Liver (tissue), 3 donors: Measurements from ENCODE around the gene CDHR5.

Source experiments
- EGR1 ChIP-seq, 2 donors: IDR thresholded peaks; 2 replicates each; pipeline ENCODE4 v1.6.1; 2016 to 2018; ENCODE audit warnings: antibody characterized with exemption in 2 of 2, low read depth in 2 of 2
- GABPA ChIP-seq, 2 donors: IDR thresholded peaks in 1 of 2; conservative IDR thresholded peaks in 1 of 2; 2 replicates each; pipeline ENCODE4 v1.6.1; 2016; ENCODE audit warnings: antibody characterized with exemption in 2 of 2, mild to moderate bottlenecking in 1 of 2, moderate library complexity in 1 of 2
- JUND ChIP-seq, 2 donors: IDR thresholded peaks; 2 replicates each; pipeline ENCODE4 v1.6.1; 2016; ENCODE audit warnings: antibody characterized with exemption in 2 of 2
- NR2F2 ChIP-seq: IDR thresholded peaks from 2 replicates; pipeline ENCODE4 v1.6.1; 2016; ENCODE audit warnings: antibody characterized with exemption
- RAD21 ChIP-seq, 2 donors: IDR thresholded peaks; 2 replicates each; pipeline ENCODE4 v1.6.1; 2016; ENCODE audit warnings: antibody characterized with exemption in 2 of 2, mild to moderate bottlenecking in 2 of 2
- RXRA ChIP-seq, 2 donors: IDR thresholded peaks; 2 replicates each; pipeline ENCODE4 v1.6.1; 2017 to 2018; ENCODE audit warnings: antibody characterized with exemption in 2 of 2, mild to moderate bottlenecking in 1 of 2
- SP1 ChIP-seq: IDR thresholded peaks from 2 replicates; pipeline ENCODE4 v1.6.1; 2018; ENCODE audit warnings: antibody characterized with exemption, mild to moderate bottlenecking
- TAF1 ChIP-seq: conservative IDR thresholded peaks from 2 replicates; pipeline ENCODE4 v1.6.1; 2016; ENCODE audit warnings: antibody characterized with exemption, mild to moderate bottlenecking
- YY1 ChIP-seq: IDR thresholded peaks from 2 replicates; pipeline ENCODE4 v1.6.1; 2016; ENCODE audit warnings: antibody characterized with exemption, mild to moderate bottlenecking
- TF ChIP-seq, protein P1 (sequence below): fragments of 150-350 bp; IDR thresholded peaks from 2 replicates; pipeline ENCODE4 v1.5.1; 2017; ENCODE audit warnings: improper control_type of control experiment, low read depth, low read length; ENCODE audit not compliant: missing input control
- TF ChIP-seq, protein P2 (sequence below): IDR thresholded peaks from 2 replicates; pipeline ENCODE4 v1.6.1; 2016; ENCODE audit warnings: antibody characterized with exemption, mild to moderate bottlenecking
- TF ChIP-seq, protein P3 (sequence below): IDR thresholded peaks from 2 replicates; pipeline ENCODE4 v1.6.1; 2016; ENCODE audit warnings: antibody characterized with exemption
- TF ChIP-seq, protein P4 (sequence below): IDR thresholded peaks from 2 replicates; pipeline ENCODE4 v1.6.1; 2016; ENCODE audit warnings: antibody characterized with exemption
- donor health status: healthy.
- donor health status: healthy.

DNA sequence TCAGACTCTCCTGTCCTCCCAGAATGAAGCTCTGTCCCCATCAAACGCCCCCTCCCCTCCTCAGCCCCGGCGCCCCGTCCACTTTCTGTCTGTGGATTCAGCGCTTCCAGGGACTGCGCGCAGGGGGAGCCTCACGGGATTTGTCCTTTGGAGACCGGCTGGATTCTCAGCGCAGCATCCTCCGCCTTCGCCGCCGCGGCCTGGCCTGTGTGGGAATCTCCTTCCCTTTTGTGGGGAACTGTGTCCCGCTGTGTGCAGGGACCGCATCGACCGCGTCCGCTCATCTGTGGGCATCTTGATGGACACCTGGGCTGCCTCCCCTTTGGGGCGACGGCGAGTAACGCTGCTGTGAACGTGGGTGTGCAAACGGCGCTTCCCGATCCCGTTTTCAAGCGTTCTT lies 3.3 kb upstream of the CDHR5 start:
- TF ChIP-seq, protein P1, sequence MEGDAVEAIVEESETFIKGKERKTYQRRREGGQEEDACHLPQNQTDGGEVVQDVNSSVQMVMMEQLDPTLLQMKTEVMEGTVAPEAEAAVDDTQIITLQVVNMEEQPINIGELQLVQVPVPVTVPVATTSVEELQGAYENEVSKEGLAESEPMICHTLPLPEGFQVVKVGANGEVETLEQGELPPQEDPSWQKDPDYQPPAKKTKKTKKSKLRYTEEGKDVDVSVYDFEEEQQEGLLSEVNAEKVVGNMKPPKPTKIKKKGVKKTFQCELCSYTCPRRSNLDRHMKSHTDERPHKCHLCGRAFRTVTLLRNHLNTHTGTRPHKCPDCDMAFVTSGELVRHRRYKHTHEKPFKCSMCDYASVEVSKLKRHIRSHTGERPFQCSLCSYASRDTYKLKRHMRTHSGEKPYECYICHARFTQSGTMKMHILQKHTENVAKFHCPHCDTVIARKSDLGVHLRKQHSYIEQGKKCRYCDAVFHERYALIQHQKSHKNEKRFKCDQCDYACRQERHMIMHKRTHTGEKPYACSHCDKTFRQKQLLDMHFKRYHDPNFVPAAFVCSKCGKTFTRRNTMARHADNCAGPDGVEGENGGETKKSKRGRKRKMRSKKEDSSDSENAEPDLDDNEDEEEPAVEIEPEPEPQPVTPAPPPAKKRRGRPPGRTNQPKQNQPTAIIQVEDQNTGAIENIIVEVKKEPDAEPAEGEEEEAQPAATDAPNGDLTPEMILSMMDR = no peak
- TF ChIP-seq JUND (IDR thresholded peaks at IDR 0.05) (no peak), YY1 (no peak), TAF1 (no peak), RXRA (IDR thresholded peaks at IDR 0.05) (no peak), RAD21 (IDR thresholded peaks at IDR 0.05) (no peak), SP1 (no peak), GABPA (IDR thresholded peaks at IDR 0.05 in 1 of 2, conservative IDR thresholded peaks at IDR 0.05 in 1 of 2) (no peak), EGR1 (IDR thresholded peaks at IDR 0.05; ENCODE audit: low read depth in 2 of 2) (no peak), NR2F2 (no peak)
- TF ChIP-seq, protein P2, sequence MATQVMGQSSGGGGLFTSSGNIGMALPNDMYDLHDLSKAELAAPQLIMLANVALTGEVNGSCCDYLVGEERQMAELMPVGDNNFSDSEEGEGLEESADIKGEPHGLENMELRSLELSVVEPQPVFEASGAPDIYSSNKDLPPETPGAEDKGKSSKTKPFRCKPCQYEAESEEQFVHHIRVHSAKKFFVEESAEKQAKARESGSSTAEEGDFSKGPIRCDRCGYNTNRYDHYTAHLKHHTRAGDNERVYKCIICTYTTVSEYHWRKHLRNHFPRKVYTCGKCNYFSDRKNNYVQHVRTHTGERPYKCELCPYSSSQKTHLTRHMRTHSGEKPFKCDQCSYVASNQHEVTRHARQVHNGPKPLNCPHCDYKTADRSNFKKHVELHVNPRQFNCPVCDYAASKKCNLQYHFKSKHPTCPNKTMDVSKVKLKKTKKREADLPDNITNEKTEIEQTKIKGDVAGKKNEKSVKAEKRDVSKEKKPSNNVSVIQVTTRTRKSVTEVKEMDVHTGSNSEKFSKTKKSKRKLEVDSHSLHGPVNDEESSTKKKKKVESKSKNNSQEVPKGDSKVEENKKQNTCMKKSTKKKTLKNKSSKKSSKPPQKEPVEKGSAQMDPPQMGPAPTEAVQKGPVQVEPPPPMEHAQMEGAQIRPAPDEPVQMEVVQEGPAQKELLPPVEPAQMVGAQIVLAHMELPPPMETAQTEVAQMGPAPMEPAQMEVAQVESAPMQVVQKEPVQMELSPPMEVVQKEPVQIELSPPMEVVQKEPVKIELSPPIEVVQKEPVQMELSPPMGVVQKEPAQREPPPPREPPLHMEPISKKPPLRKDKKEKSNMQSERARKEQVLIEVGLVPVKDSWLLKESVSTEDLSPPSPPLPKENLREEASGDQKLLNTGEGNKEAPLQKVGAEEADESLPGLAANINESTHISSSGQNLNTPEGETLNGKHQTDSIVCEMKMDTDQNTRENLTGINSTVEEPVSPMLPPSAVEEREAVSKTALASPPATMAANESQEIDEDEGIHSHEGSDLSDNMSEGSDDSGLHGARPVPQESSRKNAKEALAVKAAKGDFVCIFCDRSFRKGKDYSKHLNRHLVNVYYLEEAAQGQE = no peak
- TF ChIP-seq, protein P3, sequence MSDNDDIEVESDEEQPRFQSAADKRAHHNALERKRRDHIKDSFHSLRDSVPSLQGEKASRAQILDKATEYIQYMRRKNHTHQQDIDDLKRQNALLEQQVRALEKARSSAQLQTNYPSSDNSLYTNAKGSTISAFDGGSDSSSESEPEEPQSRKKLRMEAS = no peak
- TF ChIP-seq, protein P4, sequence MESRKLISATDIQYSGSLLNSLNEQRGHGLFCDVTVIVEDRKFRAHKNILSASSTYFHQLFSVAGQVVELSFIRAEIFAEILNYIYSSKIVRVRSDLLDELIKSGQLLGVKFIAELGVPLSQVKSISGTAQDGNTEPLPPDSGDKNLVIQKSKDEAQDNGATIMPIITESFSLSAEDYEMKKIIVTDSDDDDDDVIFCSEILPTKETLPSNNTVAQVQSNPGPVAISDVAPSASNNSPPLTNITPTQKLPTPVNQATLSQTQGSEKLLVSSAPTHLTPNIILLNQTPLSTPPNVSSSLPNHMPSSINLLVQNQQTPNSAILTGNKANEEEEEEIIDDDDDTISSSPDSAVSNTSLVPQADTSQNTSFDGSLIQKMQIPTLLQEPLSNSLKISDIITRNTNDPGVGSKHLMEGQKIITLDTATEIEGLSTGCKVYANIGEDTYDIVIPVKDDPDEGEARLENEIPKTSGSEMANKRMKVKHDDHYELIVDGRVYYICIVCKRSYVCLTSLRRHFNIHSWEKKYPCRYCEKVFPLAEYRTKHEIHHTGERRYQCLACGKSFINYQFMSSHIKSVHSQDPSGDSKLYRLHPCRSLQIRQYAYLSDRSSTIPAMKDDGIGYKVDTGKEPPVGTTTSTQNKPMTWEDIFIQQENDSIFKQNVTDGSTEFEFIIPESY = no peak
